Endodermal cell (in vitro differentiated cells): ENCODE measurements around the gene CNRIP1. TPM values are rescaled to one million over a fixed set of nuclear protein-coding genes. Genes with fewer than 3 reads are reported as not detected.

Experiments used
- DNase-seq: peaks from one replicate; pipeline ENCODE4 v3.0.0-alpha.2; 2017
- H3K27ac ChIP-seq: 2 replicates; pipeline ENCODE4 v1.5.1; 2013; ENCODE audit warnings: mild to moderate bottlenecking, low read depth, low read length, moderate library complexity
- H3K27me3 ChIP-seq: 2 replicates; pipeline ENCODE4 v1.6.1; 2013; ENCODE audit warnings: mild to moderate bottlenecking, low read length, moderate library complexity; ENCODE audit not compliant: insufficient read depth, control insufficient read depth, poor library complexity, severe bottlenecking
- H3K36me3 ChIP-seq: 2 replicates; pipeline ENCODE4 v1.7.0; 2013; ENCODE audit warnings: mild to moderate bottlenecking, low read length, moderate library complexity; ENCODE audit not compliant: control insufficient read depth, insufficient read depth
- H3K4me1 ChIP-seq: one replicate; pipeline ENCODE4 v1.7.0; 2013; ENCODE audit warnings: low read length; ENCODE audit not compliant: control insufficient read depth, insufficient read depth
- H3K4me3 ChIP-seq: 2 replicates; pipeline ENCODE4 v1.5.1; 2013; ENCODE audit warnings: mild to moderate bottlenecking, low read length, moderate library complexity
- H3K9ac ChIP-seq: 2 replicates; pipeline ENCODE4 v1.6.1; 2013; ENCODE audit warnings: mild to moderate bottlenecking, low read length, moderate library complexity; ENCODE audit not compliant: poor library complexity, severe bottlenecking; ENCODE audit errors: extremely low read depth
- H3K9me3 ChIP-seq: 2 replicates; pipeline ENCODE4 v1.6.1; 2013; ENCODE audit warnings: mild to moderate bottlenecking, low read length, moderate library complexity; ENCODE audit not compliant: control insufficient read depth
- H3K27ac Mint-ChIP-seq: 2 replicates; pipeline ENCODE4 v1.8.0; 2020; ENCODE audit warnings: mixed read lengths
- H3K27me3 Mint-ChIP-seq: 2 replicates; pipeline ENCODE4 v1.8.0; 2021; ENCODE audit warnings: mild to moderate bottlenecking, mixed read lengths; ENCODE audit not compliant: insufficient read depth
- H3K36me3 Mint-ChIP-seq: 2 replicates; pipeline ENCODE4 v1.8.0; 2020; ENCODE audit warnings: low read depth, mixed read lengths
- H3K4me1 Mint-ChIP-seq: 2 replicates; pipeline ENCODE4 v1.8.0; 2020; ENCODE audit warnings: mixed read lengths
- H3K4me3 Mint-ChIP-seq: 2 replicates; pipeline ENCODE4 v1.8.0; 2020; ENCODE audit warnings: mild to moderate bottlenecking, moderate library complexity, mixed read lengths
- H3K9me3 Mint-ChIP-seq: 2 replicates; pipeline ENCODE4 v1.8.0; 2020; ENCODE audit warnings: mild to moderate bottlenecking, mixed read lengths
- CTCF ChIP-seq: fragments of 200-600 bp; sonication (generic); conservative IDR thresholded peaks from 2 replicates; pipeline ENCODE4 v1.5.0; 2021; ENCODE audit warnings: antibody characterized with exemption, mild to moderate bottlenecking
- WGBS, 2 experiments: methylation state at CpG; one replicate each; pipeline versions ENCODE4 v1.1.5 to v1.1.7; 2013; ENCODE audit warnings: missing lambda C conversion rate in 2 of 2, mixed read lengths in 1 of 2; ENCODE audit not compliant: insufficient coverage in 1 of 2, insufficient read length in 1 of 2; 5-methylcytosine and 5-hydroxymethylcytosine counted together
- total RNA-seq, 2 donors: library from RNA; stranded (reverse); fragmentation: NEBNext Ultra II Directional in 1 of 2; extraction: Animal tissue kit (Norgen Biotek cat#: 25700) in 1 of 2; gene quantifications; 2 replicates in 1 of 2; 3 replicates in 1 of 2; pipeline ENCODE4 v1.2.1, GENCODE V29; 2021

The CNRIP1 gene
- total RNA-seq, 2 donors from 2014 or later = 0.57 TPM; not detected in 1

GRCh38 chr2:68294913-68295312 lies 24.8 kb downstream of the CNRIP1 start:
- no peak for DNase-seq
- no peaks in the 10 kb centered on the region for H3K27me3 Mint-ChIP-seq
- 72 to 73% methylated on average over 2 of the region's 2 CpGs for WGBS, 2 experiments
- H3K4me1 Mint-ChIP-seq = no peaks in the 10 kb centered on the region
- H3K36me3 Mint-ChIP-seq = no peaks in the 10 kb centered on the region
- Histone ChIP-seq H3K4me3 (no peak overlapping the region), H3K36me3 (no peaks in the 10 kb centered on the region), H3K9ac (no peak overlapping the region), H3K9me3 (no peaks in the 10 kb centered on the region), H3K27ac (no peak overlapping the region), H3K4me1 (no peaks in the 10 kb centered on the region), H3K27me3 (no peaks in the 10 kb centered on the region)
- no peak for TF ChIP-seq CTCF
- no peak overlapping the region for H3K4me3 Mint-ChIP-seq
- H3K27ac Mint-ChIP-seq = no peak overlapping the region
- no peaks in the 10 kb centered on the region for H3K9me3 Mint-ChIP-seq

DNA sequence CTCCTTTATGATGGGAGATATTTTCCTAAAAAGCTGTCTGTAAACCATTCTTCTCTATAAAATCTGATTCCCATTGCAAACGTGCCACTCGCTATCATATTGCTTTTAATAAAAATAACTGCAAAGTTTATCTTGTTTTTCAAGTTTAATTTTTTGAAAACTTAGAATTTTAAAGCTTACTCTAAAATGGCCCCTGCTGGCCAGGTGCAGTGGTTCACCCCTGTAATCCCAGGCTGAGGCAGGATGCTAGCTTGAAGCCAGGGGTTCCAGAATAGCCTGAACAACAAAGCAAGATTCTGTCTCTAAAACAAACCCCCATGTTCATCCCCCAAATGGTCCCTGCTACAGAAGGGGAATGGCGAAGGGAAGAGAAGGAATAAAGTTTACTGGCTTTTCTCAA lies 25.6 kb downstream of the CNRIP1 start:
- no peaks in the 10 kb centered on the region for H3K27me3 ChIP-seq
- H3K27ac ChIP-seq = no peak overlapping the region
- Mint-ChIP-seq H3K9me3 (no peaks in the 10 kb centered on the region), H3K4me1 (no peaks in the 10 kb centered on the region), H3K4me3 (no peak overlapping the region), H3K27me3 (no peaks in the 10 kb centered on the region), H3K27ac (no peak overlapping the region), H3K36me3 (no peaks in the 10 kb centered on the region)
- peak; percentile 69 for TF ChIP-seq CTCF
- WGBS, 2 experiments = 74% methylated on average over 2 of the region's 3 CpGs; no CpG with 5 or more reads in 1 of the 2 experiments
- no peak for DNase-seq
- H3K4me1 ChIP-seq = no peaks in the 10 kb centered on the region
- H3K9me3 ChIP-seq = no peaks in the 10 kb centered on the region
- no peaks in the 10 kb centered on the region for H3K36me3 ChIP-seq
- no peak overlapping the region for H3K9ac ChIP-seq
- no peak overlapping the region for H3K4me3 ChIP-seq

GRCh38 chr2:68293755-68294154 lies 26.0 kb downstream of the CNRIP1 start:
- no peaks in the 10 kb centered on the region for H3K27me3 Mint-ChIP-seq
- no peak overlapping the region for H3K9ac ChIP-seq
- no peak for DNase-seq

More at GRCh38 chr2:68293755-68294154, 26.0 kb downstream of the CNRIP1 start:
- Histone ChIP-seq H3K4me1 (peaks cover 4% of the 10 kb centered on the region), H3K27ac (no peak overlapping the region), H3K36me3 (no peaks in the 10 kb centered on the region), H3K4me3 (no peak overlapping the region), H3K9me3 (no peaks in the 10 kb centered on the region), H3K27me3 (no peaks in the 10 kb centered on the region)
- TF ChIP-seq CTCF = no peak
- Mint-ChIP-seq H3K4me1 (no peaks in the 10 kb centered on the region), H3K4me3 (no peak overlapping the region), H3K36me3 (no peaks in the 10 kb centered on the region), H3K27ac (no peak overlapping the region), H3K9me3 (no peaks in the 10 kb centered on the region)
- WGBS, 2 experiments = 86 to 96% methylated on average over 6 of the region's 6 CpGs
